DMS114 treated with DMSO at 0.1 percent for 48 hours (cell line): ENCODE data around the gene CEMP1.
"Not testable (repeated sequence)": the region's sequence is repeated elsewhere in the genome, so short reads cannot be mapped to it uniquely, and the experiment has no call there.

ENCODE experiments used
- DNase-seq: peaks from one replicate; lab custom pipeline; 2025; ENCODE audit not compliant: unreplicated experiment; lab: John Stamatoyannopoulos, UW

CEMP1 gene

GRCh38 chr16:2531371-2531695, at the start of gene CEMP1:
TSS of gene CEMP1 (minus strand) at chr16:2531408. CDS start at chr16:2531073, 335 bp downstream.
- no peak for DNase-seq

- DNase-seq = not testable (repeated sequence)
Measured at GRCh38 chr16:2580818-2581217, 49.6 kb upstream of the CEMP1 start.

GRCh38 chr16:2580143-2580542, 48.9 kb upstream of the CEMP1 start:
- not testable (repeated sequence) for DNase-seq

- not testable (repeated sequence) for DNase-seq
Measured at GRCh38 chr16:2578905-2579304, 47.7 kb upstream of the CEMP1 start.

GRCh38 chr16:2577044-2577443, 45.8 kb upstream of the CEMP1 start:
- not testable (repeated sequence) for DNase-seq

GRCh38 chr16:2575839-2576238, 44.6 kb upstream of the CEMP1 start:
- DNase-seq = not testable (repeated sequence)

GRCh38 chr16:2572704-2573103, 41.5 kb upstream of the CEMP1 start:
- DNase-seq = not testable (repeated sequence)

- not testable (repeated sequence) for DNase-seq
Measured at GRCh38 chr16:2568573-2568972, 37.4 kb upstream of the CEMP1 start.

GRCh38 chr16:2567506-2567905, 36.3 kb upstream of the CEMP1 start:
- DNase-seq = not testable (repeated sequence)

GRCh38 chr16:2560798-2561133, 29.6 kb upstream of the CEMP1 start:
- not testable (repeated sequence) for DNase-seq

- not testable (repeated sequence) for DNase-seq
Measured at GRCh38 chr16:2560131-2560797, 29.1 kb upstream of the CEMP1 start.

- DNase-seq = not testable (repeated sequence)
Measured at GRCh38 chr16:2557150-2557549, 25.9 kb upstream of the CEMP1 start.

- DNase-seq = not testable (repeated sequence)
Measured at GRCh38 chr16:2554709-2555425, 23.7 kb upstream of the CEMP1 start.

GRCh38 chr16:2551420-2551889, 20.2 kb upstream of the CEMP1 start:
- DNase-seq = not testable (repeated sequence)

GRCh38 chr16:2550283-2550878, 19.2 kb upstream of the CEMP1 start:
- DNase-seq = not testable (repeated sequence)

GRCh38 chr16:2543771-2544170, 12.6 kb upstream of the CEMP1 start:
- not testable (repeated sequence) for DNase-seq

GRCh38 chr16:2541409-2541808, 10.2 kb upstream of the CEMP1 start:
- DNase-seq = not testable (repeated sequence)

GRCh38 chr16:2540912-2541311, 9.7 kb upstream of the CEMP1 start:
- DNase-seq = not testable (repeated sequence)

- DNase-seq = not testable (repeated sequence)
Measured at GRCh38 chr16:2539845-2540458, 8.7 kb upstream of the CEMP1 start.

- DNase-seq = not testable (repeated sequence)
Measured at GRCh38 chr16:2539192-2539844, 8.1 kb upstream of the CEMP1 start.
